Stimulated activated CD8-positive, alpha-beta memory T cell treated with anti-CD3 and anti-CD28 coated beads, Interleukin-12 subunit alpha, Interleukin-12 subunit beta, amount 100 ng/mL, for 24 hours (primary cell): ENCODE data around the gene CNEP1R1.

Source experiments
- DNase-seq: peaks from one replicate; pipeline ENCODE4 v3.0.0-alpha.2; 2020; ENCODE audit errors: extremely low read depth

Gene CNEP1R1

DNA sequence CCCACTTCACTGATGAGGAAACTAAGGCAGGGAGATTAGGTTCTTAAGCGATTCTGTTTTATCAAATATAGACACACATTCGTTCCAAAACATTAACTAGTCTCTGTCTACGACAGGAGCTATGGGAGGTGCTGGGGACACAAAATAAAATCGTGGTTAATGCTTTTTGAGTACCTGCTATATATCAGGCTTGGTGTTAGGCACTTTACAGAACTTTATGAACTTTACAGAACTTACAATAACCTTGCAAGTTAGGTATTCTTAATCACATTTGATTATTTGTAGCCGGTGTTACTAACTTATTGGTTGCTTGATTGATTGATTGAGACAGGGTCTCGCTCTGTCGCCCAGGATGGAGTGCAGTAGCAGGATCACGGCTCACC lies 40.2 kb downstream of the CNEP1R1 start:
- no peak for DNase-seq

DNA sequence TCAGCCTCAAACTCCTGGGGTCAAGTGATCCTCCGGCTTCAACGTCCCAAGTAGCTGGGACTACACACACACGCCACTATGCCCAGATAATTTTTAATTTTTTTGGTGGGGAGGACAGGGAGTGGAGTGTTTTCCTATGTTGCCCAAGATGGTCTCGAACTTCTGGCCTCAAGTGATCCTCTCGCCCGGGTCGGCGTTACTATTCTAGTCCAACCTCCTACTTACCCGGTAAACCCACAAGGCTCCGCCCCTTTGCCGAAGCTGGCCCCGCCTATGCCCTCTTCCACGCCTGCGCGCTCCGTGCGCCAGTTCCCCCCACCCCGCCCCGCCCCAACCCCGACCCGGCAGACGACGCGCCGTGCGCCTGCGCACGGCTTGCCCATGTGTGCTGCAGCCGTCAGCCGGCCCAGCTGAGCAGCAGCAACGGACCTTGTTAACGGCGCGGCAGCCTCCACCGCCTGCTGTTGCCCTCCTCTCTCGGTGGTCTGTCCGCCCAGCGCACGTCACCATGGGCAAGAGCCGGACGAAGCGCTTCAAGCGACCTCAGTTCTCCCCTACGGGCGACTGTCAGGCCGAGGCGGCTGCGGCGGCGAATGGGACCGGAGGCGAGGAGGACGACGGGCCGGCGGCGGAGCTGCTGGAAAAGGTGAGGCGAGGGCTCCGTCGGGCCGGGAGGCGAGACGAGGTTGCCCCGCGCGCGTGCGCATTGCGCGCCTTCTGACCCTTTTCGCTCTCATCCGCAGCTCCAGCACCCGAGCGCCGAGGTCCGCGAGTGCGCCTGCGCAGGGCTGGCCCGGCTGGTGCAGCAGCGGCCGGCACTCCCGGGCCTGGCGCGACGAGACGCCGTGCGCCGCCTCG lies 40.8 kb downstream of the CNEP1R1 start, which contains the start of gene HEATR3:
Gene HEATR3, plus strand, starts transcription at position 347 of the 858 bp plus-strand sequence. Its CDS starts 162 bp downstream, at position 509.
- peak; percentile 77 for DNase-seq

DNA sequence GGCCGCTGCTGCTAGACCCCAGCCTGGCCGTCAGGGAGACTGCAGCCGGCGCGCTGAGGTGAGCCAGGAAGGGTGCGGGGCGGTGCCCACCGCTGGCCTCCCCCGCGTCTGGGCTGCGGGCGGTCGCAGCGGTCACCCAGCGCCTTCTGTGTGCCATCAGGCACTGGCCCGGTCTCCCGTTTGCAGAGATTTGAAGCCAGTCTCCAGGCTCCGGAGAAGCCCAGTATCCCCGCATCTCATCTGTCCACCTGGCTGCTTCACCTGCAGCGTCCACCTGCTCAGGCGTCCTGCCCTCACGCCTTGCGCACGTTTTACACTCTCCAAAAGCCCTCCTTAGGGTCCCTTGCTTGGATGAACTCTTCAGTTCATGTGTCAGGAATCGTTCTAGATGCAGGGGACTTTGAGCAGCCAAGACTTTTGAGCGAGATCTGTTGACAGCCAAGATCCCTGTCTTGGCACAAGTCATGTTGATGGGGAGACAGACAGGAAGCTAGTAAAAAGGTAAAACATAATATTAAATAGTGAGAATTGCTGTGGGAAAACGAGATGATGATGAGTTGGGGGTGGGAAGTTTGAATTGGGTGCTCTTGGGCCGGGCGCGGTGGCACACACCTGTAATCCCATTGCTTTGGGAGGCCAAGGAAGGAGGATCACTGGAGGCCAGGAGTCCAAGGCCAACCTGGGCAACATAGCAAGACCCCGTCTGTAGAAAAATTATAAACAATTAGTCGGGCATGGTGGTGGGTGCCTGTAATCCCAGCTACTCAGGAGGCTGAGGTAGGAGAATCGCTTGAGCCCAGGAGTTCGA lies 41.7 kb downstream of the CNEP1R1 start:
- DNase-seq, result no peak

DNA sequence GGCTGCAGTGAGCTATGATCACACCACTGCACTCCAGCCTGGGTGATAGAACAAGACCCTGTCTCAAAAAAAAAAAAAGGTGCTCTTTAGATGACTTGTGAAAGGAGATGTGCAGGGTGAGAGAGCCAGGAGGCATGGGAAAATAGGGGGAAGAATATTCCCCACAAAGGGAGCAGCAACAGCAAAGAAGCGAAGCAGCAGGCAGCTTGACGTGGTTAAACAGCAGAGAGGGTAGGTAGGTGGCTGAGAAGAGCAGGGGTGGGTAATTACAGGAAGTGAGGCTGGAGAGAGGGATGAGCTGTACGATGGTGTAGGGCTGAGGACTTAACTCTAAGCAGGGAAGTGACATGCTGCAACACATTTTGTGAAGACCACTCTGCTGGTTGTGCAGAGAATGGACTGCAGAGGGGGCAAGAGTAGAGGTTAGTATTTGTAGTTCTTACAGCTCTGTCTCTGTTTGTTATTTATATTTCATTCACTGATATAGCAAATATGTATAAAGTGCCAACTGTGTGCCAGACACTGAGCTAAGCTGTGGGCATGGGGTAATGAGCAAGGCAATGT lies 42.3 kb downstream of the CNEP1R1 start:
- DNase-seq, result no peak

DNA sequence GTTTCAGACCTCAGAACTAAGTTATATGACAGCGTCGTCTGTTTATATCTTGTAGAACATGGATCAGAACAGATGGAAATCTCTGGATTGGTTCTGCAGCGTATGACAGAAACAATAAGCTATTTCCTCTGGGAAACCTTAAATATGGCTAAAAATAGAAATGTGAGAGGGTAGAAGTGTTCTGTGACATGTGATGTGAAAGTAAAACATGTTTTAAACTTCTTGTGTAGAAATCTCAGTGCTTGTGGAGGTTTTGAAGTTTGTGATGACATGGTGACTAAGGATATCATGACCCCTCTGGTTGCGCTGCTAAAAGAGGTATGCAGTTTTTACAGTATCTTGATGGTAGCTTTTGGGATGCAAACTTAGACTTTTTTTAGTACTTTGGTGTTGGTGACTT lies 43.5 kb downstream of the CNEP1R1 start:
- no peak for DNase-seq

DNA sequence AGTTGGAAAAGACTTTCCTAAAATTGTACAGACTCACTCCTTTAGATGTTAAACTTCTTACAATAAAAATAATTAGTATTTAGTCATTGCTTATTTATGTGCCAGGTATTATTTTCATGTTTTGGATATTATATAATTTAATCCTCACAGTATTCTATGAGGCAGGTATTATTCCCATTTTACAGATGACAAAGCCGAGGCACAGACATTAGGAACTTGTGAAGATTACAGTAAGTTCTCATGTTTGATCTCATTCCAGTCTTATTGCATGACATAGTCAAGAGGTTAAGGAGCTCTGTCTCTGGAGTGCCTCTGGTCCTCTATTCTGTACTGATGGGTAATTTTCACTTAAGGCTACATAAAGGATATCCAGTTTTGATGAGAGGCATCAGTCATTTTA lies 44.0 kb downstream of the CNEP1R1 start:
- no peak for DNase-seq

DNA sequence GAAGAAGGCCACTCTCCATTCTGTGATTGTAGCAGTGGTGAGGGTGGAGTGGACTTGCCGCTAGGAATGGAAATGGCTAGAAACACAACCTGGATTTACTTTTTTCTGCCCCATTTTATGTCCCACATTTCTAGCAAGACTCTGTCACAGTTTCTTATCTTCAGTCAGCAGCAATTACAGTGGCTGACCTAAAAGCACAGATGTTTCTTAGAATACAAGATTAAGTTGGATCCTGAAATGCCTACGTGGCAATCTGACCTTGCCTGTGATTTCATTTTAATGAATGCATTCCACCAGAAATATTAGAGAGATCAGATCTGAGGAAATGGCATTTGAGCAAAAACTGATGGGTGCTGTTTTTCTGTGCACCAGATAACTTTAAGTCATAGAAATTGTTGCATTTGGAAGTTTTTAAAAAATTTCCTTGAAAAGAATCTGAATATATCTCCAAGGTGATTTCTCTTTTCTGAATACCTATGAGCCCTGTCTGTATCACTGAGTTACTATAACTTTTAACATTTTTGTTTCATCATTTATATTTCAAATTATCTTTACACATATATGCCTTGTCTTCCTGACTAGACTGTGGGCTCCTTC lies 46.1 kb downstream of the CNEP1R1 start:
- no peak for DNase-seq

DNA sequence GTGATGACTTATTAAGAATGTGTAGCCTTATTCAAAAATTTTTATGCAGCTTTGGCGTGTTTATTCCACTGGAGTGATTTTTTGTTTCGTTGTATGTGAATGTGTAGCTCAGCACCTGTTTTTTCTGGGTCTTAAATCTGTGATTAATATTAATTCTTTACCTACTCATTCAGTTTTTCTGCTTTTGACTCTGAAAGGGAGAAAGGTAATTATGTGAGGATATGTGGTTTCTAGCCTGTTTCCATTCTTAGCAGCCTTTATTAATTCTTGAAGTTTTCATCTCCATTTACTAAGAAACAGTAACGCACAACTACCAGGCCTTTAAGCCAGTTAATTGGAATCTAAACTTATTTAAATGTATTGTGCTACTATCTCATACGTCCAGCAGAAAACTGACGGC lies 47.7 kb downstream of the CNEP1R1 start:
- no peak for DNase-seq

DNA sequence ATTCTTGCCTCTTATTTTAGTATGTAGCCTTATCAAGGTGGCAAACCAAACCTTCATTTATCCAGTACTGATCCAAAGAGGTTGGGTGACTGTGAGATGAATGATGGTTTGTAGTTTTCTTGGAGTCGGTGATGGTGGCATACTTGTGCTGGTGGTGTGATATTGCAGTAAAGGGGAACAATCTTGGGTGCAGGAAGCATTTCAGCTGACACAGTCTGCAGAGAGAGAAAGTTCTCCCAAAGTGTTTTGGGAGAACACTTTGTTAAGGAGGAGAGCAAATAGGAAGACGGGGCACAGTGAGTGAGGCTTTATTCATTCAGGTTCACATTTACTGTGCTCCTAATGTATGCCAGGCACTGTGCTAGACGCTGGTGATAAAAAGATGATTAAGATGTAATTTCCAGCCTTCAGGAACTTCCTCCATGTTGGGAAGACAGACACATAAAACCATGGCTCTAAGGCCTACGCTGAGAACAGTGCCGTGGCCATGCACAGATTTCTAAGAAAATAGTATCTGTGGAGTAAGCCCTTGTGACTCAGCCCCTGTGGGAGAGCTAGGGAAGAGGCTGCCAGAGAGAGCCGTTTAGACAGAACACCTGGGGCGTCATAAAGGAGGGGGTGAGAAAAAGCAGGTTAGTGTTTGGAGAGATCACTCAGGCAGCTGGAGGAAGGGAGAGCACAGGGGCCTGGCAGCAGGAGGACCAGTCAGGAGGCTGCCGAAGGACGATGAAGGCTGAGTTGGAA lies 54.5 kb downstream of the CNEP1R1 start:
- no peak for DNase-seq

DNA sequence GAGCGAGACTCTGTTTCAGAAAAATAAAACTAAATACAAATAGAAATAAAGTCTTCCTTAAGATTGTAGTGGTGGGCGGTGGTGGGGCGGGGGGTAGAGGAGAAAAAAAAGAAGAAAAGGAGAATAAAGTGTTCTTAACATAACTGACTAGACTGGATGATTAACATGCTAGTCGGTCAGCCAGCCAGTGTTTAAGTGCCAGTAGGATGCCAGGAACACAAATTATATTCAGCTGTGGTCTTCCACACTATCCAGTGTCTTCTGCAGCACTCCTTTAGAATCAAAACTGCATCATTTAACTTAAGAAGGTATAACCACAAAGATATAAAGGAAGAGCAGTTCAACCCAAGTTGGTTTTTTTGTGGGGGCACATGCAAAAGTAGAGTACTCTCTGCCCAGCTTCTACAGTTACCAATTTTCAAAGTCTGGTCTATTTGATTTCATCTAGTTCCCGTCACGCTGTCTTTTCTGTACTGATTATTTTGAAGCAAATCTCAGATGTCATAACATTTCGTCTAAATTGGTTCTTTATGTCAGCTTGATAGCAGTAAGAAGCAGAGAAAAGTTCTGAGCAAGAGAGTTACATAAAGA lies 56.5 kb downstream of the CNEP1R1 start:
- no peak for DNase-seq

DNA sequence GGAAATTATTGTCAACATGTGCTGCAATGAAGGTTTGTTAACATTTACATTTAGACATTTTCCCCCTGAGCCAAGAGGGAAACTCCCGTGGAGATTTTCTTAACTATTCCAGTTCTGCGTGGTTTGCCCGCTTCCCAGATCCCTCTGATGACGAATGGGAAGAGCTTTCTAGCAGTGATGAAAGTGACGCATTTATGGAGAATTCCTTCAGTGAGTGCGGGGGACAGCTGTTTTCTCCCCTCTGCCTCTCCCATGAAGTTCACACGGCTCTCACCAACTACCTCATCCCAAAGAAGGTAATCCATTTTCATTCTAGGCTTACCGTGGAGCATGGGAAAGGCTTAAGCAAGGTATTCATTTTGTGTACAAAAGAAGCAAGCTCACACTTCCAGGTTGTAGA lies 59.0 kb downstream of the CNEP1R1 start:
- no peak for DNase-seq

DNA sequence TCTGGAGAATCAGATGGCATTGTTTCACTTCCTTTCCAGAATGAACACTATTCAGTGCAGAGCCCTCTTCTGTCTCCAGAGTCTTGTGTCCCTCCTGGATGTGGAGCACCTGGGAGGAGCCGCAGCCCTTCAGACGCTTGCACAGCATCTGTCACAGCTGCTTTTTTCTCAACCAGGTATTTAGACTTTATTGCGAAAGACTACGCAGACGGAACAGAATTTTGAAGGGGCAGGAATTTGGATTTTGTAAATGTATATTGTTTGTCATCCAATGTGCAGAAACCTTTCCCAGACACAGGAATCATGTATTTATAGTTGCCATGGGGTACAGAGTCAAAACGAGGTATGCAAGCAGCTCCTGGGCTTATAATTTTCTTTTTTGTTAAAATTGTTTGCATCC lies 61.2 kb downstream of the CNEP1R1 start:
- DNase-seq, result no peak
